ENCODE measurements around the gene CD276. TPM values are rescaled to one million over a fixed set of nuclear protein-coding genes. Genes with fewer than 3 reads are reported as not detected.

Gene CD276
- total RNA-seq, 2 experiments from 2014 or later: not detected

DNA sequence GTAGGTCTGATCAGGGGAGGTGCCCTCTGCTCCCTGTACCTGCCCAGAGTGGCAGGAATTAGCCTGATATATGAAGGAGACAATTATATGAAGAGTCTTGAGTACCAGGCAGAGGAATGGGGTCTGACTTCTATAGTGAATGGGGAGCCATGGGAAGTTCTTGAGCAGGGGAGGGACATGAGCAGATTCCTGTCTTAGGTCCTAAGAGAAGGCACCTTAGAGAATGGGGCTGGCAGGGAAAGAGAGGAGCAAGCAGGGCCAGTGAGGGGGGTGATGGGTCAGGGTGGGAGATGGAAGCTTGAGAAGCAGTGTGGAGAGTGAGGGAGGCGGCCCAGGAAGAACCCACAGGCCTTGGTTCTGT, 12.4 kb downstream of the CD276 start:
- ChIA-PET POLR2A (no interaction called here), CTCF (ENCODE audit: unreplicated experiment) (no interaction called here)
- H3K9me3 ChIP-seq (ENCODE audit: low read length): no peaks in the 10 kb centered on the region
- H3K4me3 ChIP-seq (ENCODE audit: low read depth, low read length, poor library complexity, severe bottlenecking): no peak overlapping the region
- no peaks in the 10 kb centered on the region for H3K9me2 ChIP-seq (ENCODE audit: insufficient read depth, low read length)
- peaks cover 10% of the 10 kb centered on the region for H3K4me1 ChIP-seq (ENCODE audit: insufficient read depth, low read length, poor library complexity, severe bottlenecking)
- H3K79me2 ChIP-seq (ENCODE audit: insufficient read depth, low read depth, low read length): no peaks in the 10 kb centered on the region
- intact Hi-C loops (cut with micrococcal nuclease; ENCODE audit: unreplicated experiment): no loop called here
- no peaks in the 10 kb centered on the region for H3K36me3 ChIP-seq (ENCODE audit: insufficient read depth, low read length)
- DNase-seq (ENCODE audit: low spot score): no peak
- no peaks in the 10 kb centered on the region for H4K20me1 ChIP-seq (ENCODE audit: insufficient read depth, low read length)
- H3K27ac ChIP-seq (ENCODE audit: low read depth, low read length, poor library complexity, severe bottlenecking): no peak overlapping the region
- H3K4me2 ChIP-seq (ENCODE audit: low read length): peak overlapping the region; percentile 36
- H2AFZ ChIP-seq (ENCODE audit: low read length): peak overlapping the region; percentile 24; the same call in 1 of the 2 replicates
- no TSS peak for BruUV-seq (replicated peaks)
- TF ChIP-seq EZH2phosphoT487 (IDR thresholded peaks at IDR 0.05; ENCODE audit: borderline replicate concordance, low read depth, low read length) (no peak), CTCF (conservative IDR thresholded peaks at IDR 0.05; ENCODE audit: low read length) (no peak)

GRCh38 chr15:73697033-73697467, 12.9 kb downstream of the CD276 start:
- Histone ChIP-seq H3K4me2 (ENCODE audit: low read length) (peak overlapping the region; percentile 36), H3K27ac (ENCODE audit: low read depth, low read length, poor library complexity, severe bottlenecking) (no peak overlapping the region), H3K9me2 (ENCODE audit: insufficient read depth, low read length) (no peaks in the 10 kb centered on the region), H2AFZ (ENCODE audit: low read length) (peak overlapping the region; percentile 24; the same call in 1 of the 2 replicates), H3K36me3 (ENCODE audit: insufficient read depth, low read length) (no peaks in the 10 kb centered on the region), H3K79me2 (ENCODE audit: insufficient read depth, low read depth, low read length) (no peaks in the 10 kb centered on the region), H3K4me3 (ENCODE audit: low read depth, low read length, poor library complexity, severe bottlenecking) (no peak overlapping the region), H3K9me3 (ENCODE audit: low read length) (no peaks in the 10 kb centered on the region), H3K4me1 (ENCODE audit: insufficient read depth, low read length, poor library complexity, severe bottlenecking) (peaks cover 10% of the 10 kb centered on the region), H4K20me1 (ENCODE audit: insufficient read depth, low read length) (no peaks in the 10 kb centered on the region)
- peak; percentile 74 for DNase-seq (ENCODE audit: low spot score)
- CTCF ChIA-PET (ENCODE audit: unreplicated experiment): no interaction called here
- TF ChIP-seq CTCF (conservative IDR thresholded peaks at IDR 0.05; ENCODE audit: low read length): no peak
- TF ChIP-seq EZH2phosphoT487 (IDR thresholded peaks at IDR 0.05; ENCODE audit: borderline replicate concordance, low read depth, low read length): no peak
- intact Hi-C loops (cut with micrococcal nuclease; ENCODE audit: unreplicated experiment): no loop called here
- BruUV-seq (replicated peaks): no TSS peak
- POLR2A ChIA-PET: no interaction called here

GRCh38 chr15:73699249-73700040, 15.3 kb downstream of the CD276 start:
- peaks cover 10% of the 10 kb centered on the region for H3K4me1 ChIP-seq (ENCODE audit: insufficient read depth, low read length, poor library complexity, severe bottlenecking)
- no peak overlapping the region for H3K4me3 ChIP-seq (ENCODE audit: low read depth, low read length, poor library complexity, severe bottlenecking)
- intact Hi-C loops (cut with micrococcal nuclease; ENCODE audit: unreplicated experiment): loop anchor here (1.0 to 5.0 kb wide), 6 partner anchors 22 to 457 kb away; no protein-coding TSS in a partner anchor
- H2AFZ ChIP-seq (ENCODE audit: low read length): no peak overlapping the region
- H3K36me3 ChIP-seq (ENCODE audit: insufficient read depth, low read length): no peaks in the 10 kb centered on the region
- H3K27ac ChIP-seq (ENCODE audit: low read depth, low read length, poor library complexity, severe bottlenecking): no peak overlapping the region
- ChIA-PET POLR2A (no interaction called here), CTCF (ENCODE audit: unreplicated experiment) (interaction anchor here (0.6 to 1.5 kb wide), 3 partner anchors 22 to 458 kb away, joined by 4 to 5 read pairs (median 4); no protein-coding TSS in a partner anchor)
- BruUV-seq (replicated peaks): no TSS peak
- H3K4me2 ChIP-seq (ENCODE audit: low read length): no peak overlapping the region
- H4K20me1 ChIP-seq (ENCODE audit: insufficient read depth, low read length): no peaks in the 10 kb centered on the region
- no peaks in the 10 kb centered on the region for H3K9me2 ChIP-seq (ENCODE audit: insufficient read depth, low read length)
- DNase-seq (ENCODE audit: low spot score): no peak
- H3K79me2 ChIP-seq (ENCODE audit: insufficient read depth, low read depth, low read length): no peaks in the 10 kb centered on the region
- no peak for TF ChIP-seq CTCF (conservative IDR thresholded peaks at IDR 0.05; ENCODE audit: low read length)
- TF ChIP-seq EZH2phosphoT487 (IDR thresholded peaks at IDR 0.05; ENCODE audit: borderline replicate concordance, low read depth, low read length): no peak
- H3K9me3 ChIP-seq (ENCODE audit: low read length): no peaks in the 10 kb centered on the region

Measured in OCI-LY7 (cell line).